ENCODE measurements around the gene MTERF4. TPM values are rescaled to one million over a fixed set of nuclear protein-coding genes. Genes with fewer than 3 reads are reported as not detected.

MTERF4 gene
- polyA plus RNA-seq, 1 donor from 2014 or later: 142 TPM

- Histone ChIP-seq H3K36me3 (ENCODE audit: insufficient read depth, low read length) (no peaks in the 10 kb centered on the region), H2AFZ (ENCODE audit: low read depth, low read length) (no peak overlapping the region)
These were observed 38.5 kb downstream of the MTERF4 start for GRCh38 chr2:241063587-241063986.

GRCh38 chr2:241063093-241063551, 39.0 kb downstream of the MTERF4 start:
- Histone ChIP-seq H2AFZ (ENCODE audit: low read depth, low read length) (no peak overlapping the region), H3K9me3 (ENCODE audit: low read length) (no peaks in the 10 kb centered on the region)

More at GRCh38 chr2:241063587-241063986, 38.5 kb downstream of the MTERF4 start:
- H4K20me1 ChIP-seq (ENCODE audit: insufficient read depth): no peaks in the 10 kb centered on the region
- H3F3A ChIP-seq (ENCODE audit: insufficient read depth, low read length, poor library complexity, severe bottlenecking): no peaks in the 10 kb centered on the region
- H3K4me3 ChIP-seq (ENCODE audit: low read length): no peak overlapping the region
- TF ChIP-seq CTCF (IDR thresholded peaks at IDR 0.05; ENCODE audit: poor library complexity, severe bottlenecking): no peak
- no peaks in the 10 kb centered on the region for H3K79me2 ChIP-seq (replicated peaks; ENCODE audit: insufficient read depth, low read length)
- no peak overlapping the region for H3K9ac ChIP-seq (ENCODE audit: low read length)
- H3K27ac ChIP-seq (ENCODE audit: low read length): no peak overlapping the region
- H3K9me2 ChIP-seq (ENCODE audit: insufficient read depth, low read length): no peaks in the 10 kb centered on the region
- H3K4me2 ChIP-seq (ENCODE audit: low read length): no peak overlapping the region
- no peaks in the 10 kb centered on the region for H3K9me3 ChIP-seq (ENCODE audit: low read length)
- no peaks in the 10 kb centered on the region for H3K27me3 ChIP-seq (ENCODE audit: insufficient read depth, low read depth, low read length)

More at GRCh38 chr2:241063093-241063551, 39.0 kb downstream of the MTERF4 start:
- H3K4me3 ChIP-seq (ENCODE audit: low read length): no peak overlapping the region
- no peaks in the 10 kb centered on the region for H3K36me3 ChIP-seq (ENCODE audit: insufficient read depth, low read length)
- no peak overlapping the region for H3K4me2 ChIP-seq (ENCODE audit: low read length)
- no peak for TF ChIP-seq TAF1 (IDR thresholded peaks at IDR 0.05; ENCODE audit: low read depth)
- no peak for TF ChIP-seq CTCF (IDR thresholded peaks at IDR 0.05; ENCODE audit: poor library complexity, severe bottlenecking)
- no peak for TF ChIP-seq MXI1 (conservative IDR thresholded peaks at IDR 0.05; ENCODE audit: poor library complexity, severe bottlenecking)
- no peak for TF ChIP-seq EP300 (conservative IDR thresholded peaks at IDR 0.05; ENCODE audit: poor library complexity, severe bottlenecking)
- TF ChIP-seq EZH2 (IDR thresholded peaks at IDR 0.05; ENCODE audit: borderline replicate concordance, insufficient read depth, low read length, poor library complexity, severe bottlenecking): no peak
- no peak for TF ChIP-seq RAD21 (conservative IDR thresholded peaks at IDR 0.05)
- no peak for TF ChIP-seq POLR2AphosphoS5 (IDR thresholded peaks at IDR 0.05)
- TF ChIP-seq REST (IDR thresholded peaks at IDR 0.05; ENCODE audit: borderline replicate concordance): no peak
- no peak for TF ChIP-seq SMC3 (conservative IDR thresholded peaks at IDR 0.05; ENCODE audit: poor library complexity)
- H3F3A ChIP-seq (ENCODE audit: insufficient read depth, low read length, poor library complexity, severe bottlenecking): no peaks in the 10 kb centered on the region
- H4K20me1 ChIP-seq (ENCODE audit: insufficient read depth): no peaks in the 10 kb centered on the region
- no peak overlapping the region for H3K9ac ChIP-seq (ENCODE audit: low read length)
- H3K27ac ChIP-seq (ENCODE audit: low read length): no peak overlapping the region
- H3K9me2 ChIP-seq (ENCODE audit: insufficient read depth, low read length): no peaks in the 10 kb centered on the region
- H3K79me2 ChIP-seq (replicated peaks; ENCODE audit: insufficient read depth, low read length): no peaks in the 10 kb centered on the region
- H3K27me3 ChIP-seq (ENCODE audit: insufficient read depth, low read depth, low read length): no peaks in the 10 kb centered on the region
